GM13976 (cell line): ENCODE measurements around the gene PLEKHG5.

Experiments
- DNase-seq: peaks from one replicate; pipeline ENCODE4 v3.0.0; 2012; ENCODE audit warnings: low spot score
- CTCF ChIP-seq: IDR thresholded peaks from 2 replicates; pipeline ENCODE4 v1.5.1; 2012; ENCODE audit warnings: borderline replicate concordance, mild to moderate bottlenecking; ENCODE audit not compliant: insufficient read depth; ENCODE audit errors: extremely low read depth, missing control alignments, control extremely low read depth
- in situ Hi-C: fragments of 300-500 bp; cut with MboI; formaldehyde crosslinking; loops from one replicate; pipeline ENCODE4 v1.12.0; 2022; ENCODE audit warnings: low sequenced_read_pairs, mixed read lengths, inconsistent platforms; ENCODE audit not compliant: unreplicated experiment

The PLEKHG5 gene

GRCh38 chr1:6519491-6519934 is 28.0 kb upstream of the PLEKHG5 start:
- no peak for TF ChIP-seq CTCF
- DNase-seq: no peak
- in situ Hi-C loops: no loop called here

GRCh38 chr1:6517435-6517851 is 26.0 kb upstream of the PLEKHG5 start:
- in situ Hi-C loops: no loop called here
- TF ChIP-seq CTCF: no peak
- DNase-seq: no peak

- TF ChIP-seq CTCF: no peak
- DNase-seq: no peak
- in situ Hi-C loops: no loop called here
Measured at GRCh38 chr1:6515771-6516170, 24.3 kb upstream of the PLEKHG5 start.

- TF ChIP-seq CTCF: no peak
- no peak for DNase-seq
- in situ Hi-C loops: no loop called here
Measured at GRCh38 chr1:6513320-6513801, 21.9 kb upstream of the PLEKHG5 start.

- no peak for DNase-seq
- in situ Hi-C loops: no loop called here
- no peak for TF ChIP-seq CTCF
Measured at GRCh38 chr1:6512908-6513280, 21.4 kb upstream of the PLEKHG5 start.

GRCh38 chr1:6512245-6512907 is 20.9 kb upstream of the PLEKHG5 start:
- no peak for DNase-seq
- no peak for TF ChIP-seq CTCF
- in situ Hi-C loops: no loop called here

GRCh38 chr1:6511561-6512244 is 20.2 kb upstream of the PLEKHG5 start:
- in situ Hi-C loops: no loop called here
- no peak for DNase-seq
- no peak for TF ChIP-seq CTCF
